ENCODE data around the gene VAT1L. TPM values are rescaled to one million over a fixed set of nuclear protein-coding genes. Genes with fewer than 3 reads are reported as not detected.

Gene VAT1L
- total RNA-seq, 2 donors from 2014 or later = 0.33 to 2.3 TPM

- no peaks in the 10 kb centered on the region for H3K9me3 ChIP-seq
- no peak for ATAC-seq
- H3K36me3 ChIP-seq (replicated peaks in 1 of 2; ENCODE audit: insufficient read depth in 1 of 2, low read depth in 2 of 2) = no peaks in the 10 kb centered on the region
- H3K27me3 ChIP-seq = no peaks in the 10 kb centered on the region
- 57 to 74% methylated on average over 3 to 7 of the region's 7 CpGs for WGBS, 2 donors
- no peak for DNase-seq
- TF ChIP-seq POLR2A (IDR thresholded peaks at IDR 0.05) = no peak
- no peak for TF ChIP-seq CTCF (IDR thresholded peaks at IDR 0.05)
- no peak overlapping the region for H3K27ac ChIP-seq
- no peak overlapping the region for H3K4me3 ChIP-seq
- H3K4me1 ChIP-seq = no peaks in the 10 kb centered on the region
- intact Hi-C loops (cut with DNase I) = no loop called here
These were observed 36.8 kb downstream of the VAT1L start for GRCh38 chr16:77825196-77825595.

GRCh38 chr16:77827032-77827431 is 38.7 kb downstream of the VAT1L start:
- Histone ChIP-seq H3K4me3 (no peak overlapping the region), H3K27me3 (no peaks in the 10 kb centered on the region), H3K4me1 (no peaks in the 10 kb centered on the region), H3K27ac (no peak overlapping the region), H3K9me3 (no peaks in the 10 kb centered on the region), H3K36me3 (replicated peaks in 1 of 2; ENCODE audit: insufficient read depth in 1 of 2, low read depth in 2 of 2) (no peaks in the 10 kb centered on the region)
- DNase-seq = no peak
- ATAC-seq = no peak
- 73 to 76% methylated on average over 3 of the region's 3 CpGs for WGBS, 2 donors
- TF ChIP-seq CTCF (IDR thresholded peaks at IDR 0.05) = no peak
- no peak for TF ChIP-seq POLR2A (IDR thresholded peaks at IDR 0.05)
- intact Hi-C loops (cut with DNase I) = no loop called here

- Histone ChIP-seq H3K36me3 (replicated peaks in 1 of 2; ENCODE audit: insufficient read depth in 1 of 2, low read depth in 2 of 2) (no peaks in the 10 kb centered on the region), H3K27me3 (no peaks in the 10 kb centered on the region), H3K9me3 (no peaks in the 10 kb centered on the region), H3K27ac (no peak overlapping the region), H3K4me1 (no peaks in the 10 kb centered on the region), H3K4me3 (no peak overlapping the region)
- intact Hi-C loops (cut with DNase I) = no loop called here
- TF ChIP-seq POLR2A (IDR thresholded peaks at IDR 0.05) (no peak), CTCF (IDR thresholded peaks at IDR 0.05) (no peak)
- no peak for ATAC-seq
- 75 to 80% methylated on average over 10 of the region's 10 CpGs for WGBS, 2 donors
- DNase-seq = no peak
These were observed 45.7 kb downstream of the VAT1L start for GRCh38 chr16:77833921-77834634.

GRCh38 chr16:77834635-77835540 is 46.5 kb downstream of the VAT1L start:
- no peaks in the 10 kb centered on the region for H3K27me3 ChIP-seq
- ATAC-seq (no peak), DNase-seq (no peak)
- intact Hi-C loops (cut with DNase I) = no loop called here
- no peaks in the 10 kb centered on the region for H3K9me3 ChIP-seq
- H3K36me3 ChIP-seq (replicated peaks in 1 of 2; ENCODE audit: insufficient read depth in 1 of 2, low read depth in 2 of 2) = no peaks in the 10 kb centered on the region
- H3K4me1 ChIP-seq = no peaks in the 10 kb centered on the region
- 84 to 89% methylated on average over 6 of the region's 6 CpGs for WGBS, 2 donors
- no peak overlapping the region for H3K4me3 ChIP-seq
- H3K27ac ChIP-seq = no peak overlapping the region
- no peak for TF ChIP-seq POLR2A (IDR thresholded peaks at IDR 0.05)
- no peak for TF ChIP-seq CTCF (IDR thresholded peaks at IDR 0.05)
